ENCODE results near the gene GLI3. TPM values are rescaled to one million over a fixed set of nuclear protein-coding genes. Genes with fewer than 3 reads are reported as not detected.

The GLI3 gene
- total and polyA plus RNA-seq, 9 donors: 7.6 to 25.2 (median 15.6) TPM

- no peaks in the 10 kb centered on the region for H3K9me3 ChIP-seq (replicated peaks; ENCODE audit: control insufficient read depth, low read depth, low read length)
- H3K4me3 ChIP-seq (ENCODE audit: low read length): no peak overlapping the region
- no peak overlapping the region for H3K27ac ChIP-seq (ENCODE audit: low read length)
- no peak for DNase-seq
- H3K27me3 ChIP-seq (ENCODE audit: control insufficient read depth, insufficient read depth, low read length): no peaks in the 10 kb centered on the region
- H3K36me3 ChIP-seq (ENCODE audit: control insufficient read depth, insufficient read depth, low read length): peaks cover 2% of the 10 kb centered on the region
- WGBS (ENCODE audit: insufficient coverage): no CpG with 5 or more reads among the region's 2 CpGs
- peaks cover 2% of the 10 kb centered on the region for H3K4me1 ChIP-seq (ENCODE audit: control insufficient read depth, insufficient read depth, low read length)
Measured at GRCh38 chr7:42167206-42167605, 69.8 kb downstream of the GLI3 start.

- Histone ChIP-seq H3K36me3 (ENCODE audit: control insufficient read depth, insufficient read depth, low read length) (peaks cover 2% of the 10 kb centered on the region), H3K9me3 (replicated peaks; ENCODE audit: control insufficient read depth, low read depth, low read length) (no peaks in the 10 kb centered on the region), H3K27me3 (ENCODE audit: control insufficient read depth, insufficient read depth, low read length) (no peaks in the 10 kb centered on the region), H3K4me1 (ENCODE audit: control insufficient read depth, insufficient read depth, low read length) (peaks cover 5% of the 10 kb centered on the region), H3K4me3 (ENCODE audit: low read length) (no peak overlapping the region), H3K27ac (ENCODE audit: low read length) (no peak overlapping the region)
- 70% methylated on average over 2 of the region's 5 CpGs for WGBS (ENCODE audit: insufficient coverage)
- DNase-seq: no peak
Measured at GRCh38 chr7:42164881-42165428, 72.1 kb downstream of the GLI3 start.

- H3K9me3 ChIP-seq (replicated peaks; ENCODE audit: control insufficient read depth, low read depth, low read length): no peaks in the 10 kb centered on the region
- H3K27ac ChIP-seq (ENCODE audit: low read length): no peak overlapping the region
- H3K4me3 ChIP-seq (ENCODE audit: low read length): no peak overlapping the region
- DNase-seq: no peak
- H3K27me3 ChIP-seq (ENCODE audit: control insufficient read depth, insufficient read depth, low read length): no peaks in the 10 kb centered on the region
- H3K36me3 ChIP-seq (ENCODE audit: control insufficient read depth, insufficient read depth, low read length): peaks cover 2% of the 10 kb centered on the region
- peaks cover 11% of the 10 kb centered on the region for H3K4me1 ChIP-seq (ENCODE audit: control insufficient read depth, insufficient read depth, low read length)
- 81% methylated on average over 2 of the region's 7 CpGs for WGBS (ENCODE audit: insufficient coverage)
Measured at GRCh38 chr7:42162560-42163325, 74.3 kb downstream of the GLI3 start.

GRCh38 chr7:42161719-42162118 lies 75.3 kb downstream of the GLI3 start:
- Histone ChIP-seq H3K4me1 (ENCODE audit: control insufficient read depth, insufficient read depth, low read length) (peaks cover 11% of the 10 kb centered on the region), H3K9me3 (replicated peaks; ENCODE audit: control insufficient read depth, low read depth, low read length) (no peaks in the 10 kb centered on the region), H3K4me3 (ENCODE audit: low read length) (no peak overlapping the region), H3K36me3 (ENCODE audit: control insufficient read depth, insufficient read depth, low read length) (peaks cover 2% of the 10 kb centered on the region), H3K27me3 (ENCODE audit: control insufficient read depth, insufficient read depth, low read length) (no peaks in the 10 kb centered on the region), H3K27ac (ENCODE audit: low read length) (no peak overlapping the region)
- no CpG with 5 or more reads among the region's 2 CpGs for WGBS (ENCODE audit: insufficient coverage)
- DNase-seq: no peak

- Histone ChIP-seq H3K27ac (ENCODE audit: low read length) (no peak overlapping the region), H3K27me3 (ENCODE audit: control insufficient read depth, insufficient read depth, low read length) (no peaks in the 10 kb centered on the region), H3K36me3 (ENCODE audit: control insufficient read depth, insufficient read depth, low read length) (peaks cover 2% of the 10 kb centered on the region), H3K4me3 (ENCODE audit: low read length) (no peak overlapping the region), H3K9me3 (replicated peaks; ENCODE audit: control insufficient read depth, low read depth, low read length) (no peaks in the 10 kb centered on the region), H3K4me1 (ENCODE audit: control insufficient read depth, insufficient read depth, low read length) (peaks cover 14% of the 10 kb centered on the region)
- no CpG with 5 or more reads among the region's 2 CpGs for WGBS (ENCODE audit: insufficient coverage)
- DNase-seq: peak; percentile 58
Measured at GRCh38 chr7:42161110-42161509, 75.9 kb downstream of the GLI3 start.

- H3K4me3 ChIP-seq (ENCODE audit: low read length): no peak overlapping the region
- no peaks in the 10 kb centered on the region for H3K27me3 ChIP-seq (ENCODE audit: control insufficient read depth, insufficient read depth, low read length)
- H3K9me3 ChIP-seq (replicated peaks; ENCODE audit: control insufficient read depth, low read depth, low read length): no peaks in the 10 kb centered on the region
- peaks cover 26% of the 10 kb centered on the region for H3K4me1 ChIP-seq (ENCODE audit: control insufficient read depth, insufficient read depth, low read length)
- peaks cover under 1% of the 10 kb centered on the region for H3K36me3 ChIP-seq (ENCODE audit: control insufficient read depth, insufficient read depth, low read length)
- WGBS (ENCODE audit: insufficient coverage): no CpG with 5 or more reads among the region's 3 CpGs
- H3K27ac ChIP-seq (ENCODE audit: low read length): peak overlapping the region; percentile 71
- peak; percentile 94 for DNase-seq
Measured at GRCh38 chr7:42159130-42159529, 77.9 kb downstream of the GLI3 start.

GRCh38 chr7:42156967-42157721 lies 79.9 kb downstream of the GLI3 start:
- Histone ChIP-seq H3K9me3 (replicated peaks; ENCODE audit: control insufficient read depth, low read depth, low read length) (no peaks in the 10 kb centered on the region), H3K4me3 (ENCODE audit: low read length) (no peak overlapping the region), H3K4me1 (ENCODE audit: control insufficient read depth, insufficient read depth, low read length) (peaks cover 38% of the 10 kb centered on the region), H3K36me3 (ENCODE audit: control insufficient read depth, insufficient read depth, low read length) (no peaks in the 10 kb centered on the region), H3K27me3 (ENCODE audit: control insufficient read depth, insufficient read depth, low read length) (no peaks in the 10 kb centered on the region), H3K27ac (ENCODE audit: low read length) (no peak overlapping the region)
- no peak for DNase-seq
- 75% methylated on average over 1 of the region's 6 CpGs for WGBS (ENCODE audit: insufficient coverage)

- Histone ChIP-seq H3K27ac (ENCODE audit: low read length) (no peak overlapping the region), H3K27me3 (ENCODE audit: control insufficient read depth, insufficient read depth, low read length) (no peaks in the 10 kb centered on the region), H3K36me3 (ENCODE audit: control insufficient read depth, insufficient read depth, low read length) (no peaks in the 10 kb centered on the region), H3K4me1 (ENCODE audit: control insufficient read depth, insufficient read depth, low read length) (peaks cover 40% of the 10 kb centered on the region), H3K4me3 (ENCODE audit: low read length) (no peak overlapping the region), H3K9me3 (replicated peaks; ENCODE audit: control insufficient read depth, low read depth, low read length) (no peaks in the 10 kb centered on the region)
- WGBS (ENCODE audit: insufficient coverage): 40% methylated on average over 5 of the region's 6 CpGs
- DNase-seq: no peak
Measured at GRCh38 chr7:42156291-42156865, 80.6 kb downstream of the GLI3 start.

GRCh38 chr7:42155584-42156290 lies 81.3 kb downstream of the GLI3 start:
- no peak for DNase-seq
- Histone ChIP-seq H3K9me3 (replicated peaks; ENCODE audit: control insufficient read depth, low read depth, low read length) (no peaks in the 10 kb centered on the region), H3K4me1 (ENCODE audit: control insufficient read depth, insufficient read depth, low read length) (peaks cover 45% of the 10 kb centered on the region), H3K36me3 (ENCODE audit: control insufficient read depth, insufficient read depth, low read length) (no peaks in the 10 kb centered on the region), H3K27ac (ENCODE audit: low read length) (no peak overlapping the region), H3K27me3 (ENCODE audit: control insufficient read depth, insufficient read depth, low read length) (no peaks in the 10 kb centered on the region), H3K4me3 (ENCODE audit: low read length) (no peak overlapping the region)
- WGBS (ENCODE audit: insufficient coverage): 72% methylated on average over 4 of the region's 7 CpGs
